ENCODE data around the gene THEMIS2. TPM values are rescaled to one million over a fixed set of nuclear protein-coding genes. Genes with fewer than 3 reads are reported as not detected.
A peak's percentile ranks its signal among the peaks of the same experiment; 100 is the strongest.
"Not testable (repeated sequence)": the region's sequence is repeated elsewhere in the genome, so short reads cannot be mapped to it uniquely, and the experiment has no call there.

The THEMIS2 gene
- total RNA-seq, 5 donors from 2014 or later (not counting 1 experiment from before 2014, with no cell fraction given) = 39.0 to 124 (median 94.8) TPM

DNA sequence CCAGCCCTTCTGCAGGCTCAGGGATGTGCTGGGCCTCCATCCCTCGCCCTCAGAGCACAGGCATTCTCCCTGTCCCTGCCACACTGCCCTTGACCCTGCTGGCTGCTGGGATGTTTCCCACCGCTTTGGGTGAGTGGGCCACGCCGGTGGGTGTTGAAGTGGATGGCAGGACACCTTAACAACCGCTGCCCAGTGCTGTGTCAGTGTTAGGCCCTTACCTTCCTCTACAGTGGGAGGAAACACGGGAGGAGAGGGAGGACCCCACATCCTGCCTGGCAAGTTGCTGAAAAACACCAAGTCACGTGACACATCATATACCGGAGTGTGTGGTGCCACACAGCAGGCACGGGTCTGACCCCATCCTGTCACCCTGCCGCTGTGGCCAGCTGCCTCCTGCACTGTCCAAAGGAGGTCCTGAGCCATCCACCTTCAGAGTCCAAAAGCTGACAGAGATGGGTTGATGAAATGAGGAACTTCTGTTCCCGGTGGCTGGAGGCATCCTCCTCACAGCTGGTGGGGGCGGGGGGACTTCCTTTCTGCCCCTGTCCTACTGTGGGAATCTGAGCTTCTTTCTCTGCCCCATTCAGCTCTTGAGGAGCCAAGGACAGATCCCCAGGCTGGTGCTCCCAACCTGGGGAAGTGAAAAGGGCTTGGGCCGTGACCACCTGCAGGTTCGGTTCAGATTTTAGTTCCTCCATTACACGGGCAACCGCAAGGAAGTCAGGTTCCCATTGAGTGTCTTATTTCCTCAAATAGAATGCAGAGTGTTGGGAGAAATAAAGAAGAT lies 3.2 kb upstream of the THEMIS2 start:
- Mint-ChIP-seq H3K36me3 (no peaks in the 10 kb centered on the region), H3K4me3 (peak overlapping the region; percentile 68 to 82 (median 71)), H3K27ac (peak overlapping the region; percentile 98 to 100), H3K27me3 (no peaks in the 10 kb centered on the region), H3K4me1 (peaks cover 38 to 63% (median 50%) of the 10 kb centered on the region in 3 donors), H3K9me3 (no peaks in the 10 kb centered on the region)
- Histone ChIP-seq H3K4me1 (ENCODE audit: control insufficient read depth in 1 of 2, extremely low read depth in 1 of 2, insufficient read depth in 2 of 2, low read length in 2 of 2) (peaks cover 24 to 75% of the 10 kb centered on the region in 2 experiments), H3K4me3 (ENCODE audit: control insufficient read depth in 1 of 2, extremely low read depth in 1 of 2, low read length in 1 of 2) (peak overlapping the region; percentile 55 to 77), H3K27ac (ENCODE audit: low read length) (peak overlapping the region; percentile 87), H3K36me3 (ENCODE audit: control insufficient read depth in 2 of 2, extremely low read depth in 1 of 2, insufficient read depth in 1 of 2, low read length in 1 of 2) (no peaks in the 10 kb centered on the region), H3K9me3 (no peaks in the 10 kb centered on the region), H3K27me3 (replicated peaks in 1 of 2; ENCODE audit: control insufficient read depth in 2 of 2, extremely low read depth in 1 of 2, insufficient read depth in 2 of 2, low read length in 1 of 2) (no peaks in the 10 kb centered on the region)
- ATAC-seq (replicated peaks in 1 of 4) (peak; percentile 73 to 85 (median 78)), DNase-seq (peak; percentile 39 to 85 (median 67))
- POLR2A ChIA-PET = interaction anchor here (0.5 to 0.9 kb wide), 3 partner anchors 27 to 774 kb away, joined by 3 to 10 read pairs (median 5); partner anchors contain the start of gene TAF12 (in 1 of the 2)
- 10% methylated on average over 6 of the region's 16 CpGs for WGBS (ENCODE audit: insufficient coverage)
- CTCF ChIA-PET = no interaction called here

DNA sequence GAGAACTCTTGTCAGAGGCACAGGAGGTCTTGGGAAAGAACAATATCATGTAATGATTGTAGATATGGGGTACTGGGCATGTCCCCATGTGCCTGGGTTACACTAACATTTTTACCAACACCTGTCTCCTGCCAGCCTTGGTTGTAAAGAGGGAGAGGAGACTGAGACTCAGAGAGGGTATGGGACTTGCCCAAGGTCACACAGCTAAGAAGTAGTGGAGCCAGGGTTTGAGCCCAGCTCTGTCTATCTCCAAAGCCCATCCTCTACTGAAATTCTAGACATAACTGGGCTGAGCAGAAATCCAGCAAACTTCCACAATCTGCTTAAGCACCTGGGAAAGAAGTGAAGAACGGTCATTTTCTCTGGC lies 2.6 kb upstream of the THEMIS2 start:
- no peaks in the 10 kb centered on the region for H3K36me3 ChIP-seq (ENCODE audit: control insufficient read depth in 2 of 2, extremely low read depth in 1 of 2, insufficient read depth in 1 of 2, low read length in 1 of 2)
- ChIA-PET CTCF (no interaction called here), POLR2A (interaction anchor here (0.5 to 0.9 kb wide), 2 partner anchors 47 to 774 kb away, joined by 5 to 10 read pairs; partner anchors contain the start of gene TAF12 (in 1 of the 2))
- H3K27ac Mint-ChIP-seq = peak overlapping the region; percentile 98 to 100
- H3K36me3 Mint-ChIP-seq = no peaks in the 10 kb centered on the region
- ATAC-seq (replicated peaks in 1 of 4) (no peak), DNase-seq (no peak)
- peaks cover 34 to 63% (median 47%) of the 10 kb centered on the region in 3 donors for H3K4me1 Mint-ChIP-seq
- peaks cover 24 to 75% of the 10 kb centered on the region in 2 experiments for H3K4me1 ChIP-seq (ENCODE audit: control insufficient read depth in 1 of 2, extremely low read depth in 1 of 2, insufficient read depth in 2 of 2, low read length in 2 of 2)
- no peaks in the 10 kb centered on the region for H3K9me3 Mint-ChIP-seq
- peak overlapping the region; percentile 87 for H3K27ac ChIP-seq (ENCODE audit: low read length)
- peak overlapping the region; percentile 55 to 77 for H3K4me3 ChIP-seq (ENCODE audit: control insufficient read depth in 1 of 2, extremely low read depth in 1 of 2, low read length in 1 of 2)
- WGBS (ENCODE audit: insufficient coverage) = no CpG with 5 or more reads among the region's 1 CpG
- no peaks in the 10 kb centered on the region for H3K27me3 Mint-ChIP-seq
- H3K27me3 ChIP-seq (replicated peaks in 1 of 2; ENCODE audit: control insufficient read depth in 2 of 2, extremely low read depth in 1 of 2, insufficient read depth in 2 of 2, low read length in 1 of 2) = no peaks in the 10 kb centered on the region
- H3K4me3 Mint-ChIP-seq = peak overlapping the region; percentile 68 to 82 (median 71)
- no peaks in the 10 kb centered on the region for H3K9me3 ChIP-seq

DNA sequence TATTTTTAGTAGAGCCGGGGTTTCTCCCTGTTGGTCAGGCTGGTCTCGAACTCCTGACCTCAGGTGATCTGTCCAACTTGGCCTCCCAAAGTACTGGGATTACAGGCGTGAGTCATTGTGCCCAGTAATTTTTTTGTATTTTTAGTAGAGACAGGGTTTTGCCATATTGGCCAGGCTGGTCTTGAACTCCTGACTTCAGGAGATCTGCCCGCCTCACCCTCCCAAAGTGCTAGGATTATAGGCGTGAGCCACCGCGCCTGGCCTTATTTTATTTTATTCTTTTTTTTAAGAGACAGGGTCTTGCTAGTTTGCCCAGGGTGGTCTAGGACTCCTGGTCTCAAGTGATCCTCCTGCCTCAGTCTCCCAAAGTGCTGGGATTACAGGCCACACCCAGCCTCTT lies 1.3 kb upstream of the THEMIS2 start:
- Mint-ChIP-seq H3K4me3 (peak overlapping the region in 2 of 3 donors; percentile 17 to 25), H3K27ac (peak overlapping the region; percentile 69 to 70), H3K4me1 (peaks cover 42 to 65% (median 51%) of the 10 kb centered on the region in 3 donors)
- POLR2A ChIA-PET; H3K27me3 Mint-ChIP-seq; H3K9me3 Mint-ChIP-seq; H3K36me3 Mint-ChIP-seq; ATAC-seq (replicated peaks in 1 of 4); H3K9me3 ChIP-seq; H3K36me3 ChIP-seq (ENCODE audit: control insufficient read depth in 2 of 2, extremely low read depth in 1 of 2, insufficient read depth in 1 of 2, low read length in 1 of 2); H3K27ac ChIP-seq (ENCODE audit: low read length); DNase-seq; H3K27me3 ChIP-seq (replicated peaks in 1 of 2; ENCODE audit: control insufficient read depth in 2 of 2, extremely low read depth in 1 of 2, insufficient read depth in 2 of 2, low read length in 1 of 2); H3K4me3 ChIP-seq (ENCODE audit: control insufficient read depth in 1 of 2, extremely low read depth in 1 of 2, low read length in 1 of 2); CTCF ChIA-PET: not testable (repeated sequence)
- WGBS (ENCODE audit: insufficient coverage) = 96% methylated on average over 4 of the region's 7 CpGs
- H3K4me1 ChIP-seq (ENCODE audit: control insufficient read depth in 1 of 2, extremely low read depth in 1 of 2, insufficient read depth in 2 of 2, low read length in 2 of 2) = peaks cover 24 to 83% of the 10 kb centered on the region in 2 experiments

DNA sequence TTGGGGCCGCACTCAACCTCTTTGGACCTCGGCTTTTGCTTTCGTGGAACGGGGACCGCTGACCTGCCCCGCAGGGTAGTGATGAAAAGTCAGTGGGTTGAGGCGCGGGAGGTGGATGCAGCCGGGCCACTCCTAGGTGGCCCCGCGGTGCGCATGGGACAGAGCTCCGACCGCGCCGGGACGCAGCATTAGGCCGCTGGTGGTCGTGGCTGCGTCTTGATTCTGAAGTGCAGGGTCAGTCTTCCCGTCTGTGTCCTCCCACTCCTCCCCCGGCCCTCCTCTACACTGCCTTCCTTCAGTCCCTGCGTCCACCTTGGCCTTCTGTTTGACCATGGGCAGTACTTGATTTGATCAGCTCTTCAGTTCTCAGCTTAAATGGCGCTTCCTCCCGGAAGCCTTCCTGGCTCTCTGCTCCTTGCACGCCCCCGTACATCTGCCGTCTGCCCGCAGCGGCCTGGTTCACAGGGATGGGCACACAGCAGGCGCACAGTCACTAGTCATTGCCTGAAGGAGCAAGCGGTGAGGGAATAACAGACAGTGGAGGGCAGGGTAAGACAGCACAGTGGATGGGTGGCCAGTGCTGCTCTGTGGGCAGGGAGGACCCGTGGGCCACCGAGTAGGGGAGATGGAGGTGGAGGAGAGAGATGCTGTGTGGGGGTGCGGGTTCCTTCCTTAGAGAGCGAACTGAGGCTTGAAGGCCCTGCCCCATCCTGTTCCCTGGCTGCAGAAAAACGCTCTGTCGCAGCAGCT lies 633 bp downstream of the THEMIS2 start:
- Histone ChIP-seq H3K4me3 (ENCODE audit: control insufficient read depth in 1 of 2, extremely low read depth in 1 of 2, low read length in 1 of 2) (peak overlapping the region; percentile 79 to 94), H3K27ac (ENCODE audit: low read length) (peak overlapping the region; percentile 44), H3K4me1 (ENCODE audit: control insufficient read depth in 1 of 2, extremely low read depth in 1 of 2, insufficient read depth in 2 of 2, low read length in 2 of 2) (peaks cover 24 to 90% of the 10 kb centered on the region in 2 experiments), H3K27me3 (replicated peaks in 1 of 2; ENCODE audit: control insufficient read depth in 2 of 2, extremely low read depth in 1 of 2, insufficient read depth in 2 of 2, low read length in 1 of 2) (no peaks in the 10 kb centered on the region), H3K36me3 (ENCODE audit: control insufficient read depth in 2 of 2, extremely low read depth in 1 of 2, insufficient read depth in 1 of 2, low read length in 1 of 2) (peaks cover 0 to 15% of the 10 kb centered on the region in 2 donors), H3K9me3 (no peaks in the 10 kb centered on the region)
- no peaks in the 10 kb centered on the region for H3K9me3 Mint-ChIP-seq
- CTCF ChIA-PET = no interaction called here
- peak overlapping the region; percentile 93 to 99 (median 95) for H3K4me3 Mint-ChIP-seq
- POLR2A ChIA-PET = no interaction called here
- H3K27me3 Mint-ChIP-seq = no peaks in the 10 kb centered on the region
- DNase-seq (peak in 9 of 35 experiments; percentile 11 to 47 (median 37)), ATAC-seq (replicated peaks in 1 of 4) (peak; percentile 17 to 28 (median 26))
- peak overlapping the region; percentile 91 to 94 for H3K27ac Mint-ChIP-seq
- WGBS (ENCODE audit: insufficient coverage) = under 1% methylated on average over 37 of the region's 38 CpGs
- H3K4me1 Mint-ChIP-seq = peaks cover 45 to 72% (median 55%) of the 10 kb centered on the region in 3 donors
- H3K36me3 Mint-ChIP-seq = peaks cover 10% of the 10 kb centered on the region

DNA sequence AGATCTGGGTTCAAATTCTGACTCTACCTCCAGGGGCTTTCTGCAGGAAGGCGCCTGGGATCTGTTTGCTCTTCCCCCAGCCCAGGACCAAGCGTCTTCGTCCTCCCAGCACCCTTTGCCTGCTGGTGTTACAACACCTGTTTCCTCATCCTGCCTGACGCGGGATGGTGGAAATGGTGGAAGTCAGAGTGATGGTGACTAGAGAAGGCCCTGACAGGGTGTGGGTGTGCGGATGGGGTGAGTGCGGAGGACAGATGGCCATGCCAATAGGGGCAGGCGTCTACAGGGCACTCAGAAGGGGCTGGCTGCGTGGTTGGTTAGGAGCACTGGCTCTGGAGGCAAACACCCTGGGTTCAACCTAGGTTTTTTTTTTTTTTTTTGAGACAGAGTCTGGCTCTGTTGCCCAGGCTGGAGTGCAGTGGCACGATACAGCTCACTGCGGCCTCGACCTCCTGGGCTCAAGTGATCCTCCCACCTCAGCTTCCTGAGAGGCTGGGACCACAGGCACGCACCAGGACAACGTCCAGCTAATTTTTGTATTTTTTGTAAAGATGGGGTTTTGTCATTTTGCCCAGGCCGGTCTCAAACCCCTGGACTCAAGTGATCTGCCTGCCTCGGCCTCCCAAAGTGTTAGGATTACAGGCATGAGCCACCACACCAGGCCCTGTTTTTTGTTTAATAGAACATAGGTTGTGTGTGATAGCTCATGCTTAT lies 1.5 kb downstream of the THEMIS2 start:
- peak overlapping the region; percentile 91 to 94 for H3K27ac Mint-ChIP-seq
- Histone ChIP-seq H3K4me3 (ENCODE audit: control insufficient read depth in 1 of 2, extremely low read depth in 1 of 2, low read length in 1 of 2) (peak overlapping the region; percentile 79 to 94), H3K27me3 (replicated peaks in 1 of 2; ENCODE audit: control insufficient read depth in 2 of 2, extremely low read depth in 1 of 2, insufficient read depth in 2 of 2, low read length in 1 of 2) (no peaks in the 10 kb centered on the region), H3K9me3 (no peaks in the 10 kb centered on the region), H3K4me1 (ENCODE audit: control insufficient read depth in 1 of 2, extremely low read depth in 1 of 2, insufficient read depth in 2 of 2, low read length in 2 of 2) (peaks cover 17 to 85% of the 10 kb centered on the region in 2 experiments), H3K27ac (ENCODE audit: low read length) (peak overlapping the region; percentile 44), H3K36me3 (ENCODE audit: control insufficient read depth in 2 of 2, extremely low read depth in 1 of 2, insufficient read depth in 1 of 2, low read length in 1 of 2) (peaks cover 0 to 24% of the 10 kb centered on the region in 2 donors)
- DNase-seq = no peak
- H3K4me1 Mint-ChIP-seq = peaks cover 38 to 73% (median 57%) of the 10 kb centered on the region in 3 donors
- peak overlapping the region; percentile 93 to 99 (median 95) for H3K4me3 Mint-ChIP-seq
- ATAC-seq (replicated peaks in 1 of 4) = no peak
- H3K27me3 Mint-ChIP-seq = no peaks in the 10 kb centered on the region
- WGBS (ENCODE audit: insufficient coverage) = 63% methylated on average over 9 of the region's 16 CpGs
- peaks cover 17% of the 10 kb centered on the region for H3K36me3 Mint-ChIP-seq
- ChIA-PET POLR2A (interaction anchor here in 1 of 2 donors (0.5 kb wide), 1 partner anchor 14 kb away, joined by 6 read pairs; no protein-coding TSS in a partner anchor), CTCF (interaction anchor here in 1 of 2 donors (0.7 kb wide), 1 partner anchor 101 kb away, joined by 3 read pairs; the partner anchor contains the start of gene STX12)
- H3K9me3 Mint-ChIP-seq = no peaks in the 10 kb centered on the region

All from T-cell (primary cell).